K562 (cell line): ENCODE data around the gene CDC42SE2.

Experiments used
- PYGO2 ChIP-seq: fragments of 450-650 bp; IDR thresholded peaks from 2 replicates; pipeline ENCODE4 v1.6.1; 2016; ENCODE audit warnings: mild to moderate bottlenecking, missing genetic modification characterization, moderate library complexity, missing compliant biosample characterization
- SRSF1 ChIP-seq: fragments of 200-400 bp; formaldehyde crosslinking; IDR thresholded peaks from 2 replicates; pipeline ENCODE4 v1.6.1; 2017; ENCODE audit warnings: mild to moderate bottlenecking, low read depth, low read length, moderate library complexity
- TF ChIP-seq, protein P1 (sequence below): sonication (generic); formaldehyde crosslinking; IDR thresholded peaks from 2 replicates; pipeline ENCODE4 v1.8.0; 2022; ENCODE audit warnings: missing genetic modification reagents, mild to moderate bottlenecking, borderline replicate concordance
- TF ChIP-seq, protein P2 (sequence below), 2 experiments: fragments of 450-650 bp in 1 of 2; sonication (generic) in 1 of 2; formaldehyde crosslinking in 1 of 2; IDR thresholded peaks in 1 of 2; conservative IDR thresholded peaks in 1 of 2; 2 replicates each; pipeline versions ENCODE4 v1.6.1 to v1.8.1; 2016 to 2023; ENCODE audit warnings: mild to moderate bottlenecking in 2 of 2, moderate library complexity in 2 of 2, inconsistent platforms in 1 of 2, missing genetic modification reagents in 1 of 2

DNA sequence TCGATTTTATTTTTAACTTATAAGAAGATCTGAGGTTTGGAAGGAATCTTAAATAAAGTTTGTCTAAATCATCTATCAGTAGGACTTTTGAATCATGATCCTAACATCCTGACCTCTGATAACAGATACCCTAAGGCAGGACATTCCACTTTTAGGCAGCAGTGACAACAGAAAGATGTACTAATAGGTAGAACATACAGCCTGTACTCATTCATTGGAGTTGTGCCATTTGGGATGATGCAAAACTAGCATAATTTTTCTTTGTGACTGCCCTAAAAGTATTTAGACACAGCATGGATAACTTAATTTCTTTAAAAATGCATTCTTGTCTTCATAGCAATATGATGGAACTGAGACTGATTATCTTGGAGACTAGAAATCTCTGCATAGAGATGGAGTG, 39.7 kb downstream of the CDC42SE2 start:
- TF ChIP-seq, protein P1, sequence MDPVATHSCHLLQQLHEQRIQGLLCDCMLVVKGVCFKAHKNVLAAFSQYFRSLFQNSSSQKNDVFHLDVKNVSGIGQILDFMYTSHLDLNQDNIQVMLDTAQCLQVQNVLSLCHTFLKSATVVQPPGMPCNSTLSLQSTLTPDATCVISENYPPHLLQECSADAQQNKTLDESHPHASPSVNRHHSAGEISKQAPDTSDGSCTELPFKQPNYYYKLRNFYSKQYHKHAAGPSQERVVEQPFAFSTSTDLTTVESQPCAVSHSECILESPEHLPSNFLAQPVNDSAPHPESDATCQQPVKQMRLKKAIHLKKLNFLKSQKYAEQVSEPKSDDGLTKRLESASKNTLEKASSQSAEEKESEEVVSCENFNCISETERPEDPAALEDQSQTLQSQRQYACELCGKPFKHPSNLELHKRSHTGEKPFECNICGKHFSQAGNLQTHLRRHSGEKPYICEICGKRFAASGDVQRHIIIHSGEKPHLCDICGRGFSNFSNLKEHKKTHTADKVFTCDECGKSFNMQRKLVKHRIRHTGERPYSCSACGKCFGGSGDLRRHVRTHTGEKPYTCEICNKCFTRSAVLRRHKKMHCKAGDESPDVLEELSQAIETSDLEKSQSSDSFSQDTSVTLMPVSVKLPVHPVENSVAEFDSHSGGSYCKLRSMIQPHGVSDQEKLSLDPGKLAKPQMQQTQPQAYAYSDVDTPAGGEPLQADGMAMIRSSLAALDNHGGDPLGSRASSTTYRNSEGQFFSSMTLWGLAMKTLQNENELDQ: no peak
- TF ChIP-seq SRSF1: no peak
- TF ChIP-seq, protein P2, sequence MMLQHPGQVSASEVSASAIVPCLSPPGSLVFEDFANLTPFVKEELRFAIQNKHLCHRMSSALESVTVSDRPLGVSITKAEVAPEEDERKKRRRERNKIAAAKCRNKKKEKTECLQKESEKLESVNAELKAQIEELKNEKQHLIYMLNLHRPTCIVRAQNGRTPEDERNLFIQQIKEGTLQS (IDR thresholded peaks at IDR 0.05): no peak
- TF ChIP-seq, protein P2 (CRISPR knock-in tag; conservative IDR thresholded peaks at IDR 0.05): no peak
- TF ChIP-seq PYGO2 (tag): no peak
